Measurements from ENCODE around the gene THEM4.
A peak's percentile ranks its signal among the peaks of the same experiment; 100 is the strongest.

Gene THEM4

DNA sequence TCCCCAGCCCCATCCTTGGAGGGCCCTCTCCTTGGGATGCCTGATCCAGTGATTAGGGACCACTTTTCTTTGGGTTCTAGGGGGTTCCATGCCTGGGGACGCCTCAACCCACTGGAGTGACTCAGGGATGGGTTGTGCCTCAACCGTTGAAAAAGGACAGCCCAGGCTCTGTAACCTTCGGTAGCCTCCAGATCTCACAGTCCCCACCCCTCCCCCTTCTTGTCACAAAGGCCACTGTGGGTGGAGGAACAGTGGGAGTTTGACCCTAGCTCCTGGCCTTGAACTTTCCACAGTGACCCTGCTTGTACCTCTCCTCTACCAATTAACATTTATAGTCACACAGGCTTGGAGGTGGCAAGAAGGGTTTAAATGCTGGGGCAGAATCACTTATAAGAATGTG lies 75.1 kb downstream of the THEM4 start:
- DNase-seq, result no peak

- DNase-seq, result no peak
Measured at GRCh38 chr1:151833172-151833900, 76.0 kb downstream of the THEM4 start.

DNA sequence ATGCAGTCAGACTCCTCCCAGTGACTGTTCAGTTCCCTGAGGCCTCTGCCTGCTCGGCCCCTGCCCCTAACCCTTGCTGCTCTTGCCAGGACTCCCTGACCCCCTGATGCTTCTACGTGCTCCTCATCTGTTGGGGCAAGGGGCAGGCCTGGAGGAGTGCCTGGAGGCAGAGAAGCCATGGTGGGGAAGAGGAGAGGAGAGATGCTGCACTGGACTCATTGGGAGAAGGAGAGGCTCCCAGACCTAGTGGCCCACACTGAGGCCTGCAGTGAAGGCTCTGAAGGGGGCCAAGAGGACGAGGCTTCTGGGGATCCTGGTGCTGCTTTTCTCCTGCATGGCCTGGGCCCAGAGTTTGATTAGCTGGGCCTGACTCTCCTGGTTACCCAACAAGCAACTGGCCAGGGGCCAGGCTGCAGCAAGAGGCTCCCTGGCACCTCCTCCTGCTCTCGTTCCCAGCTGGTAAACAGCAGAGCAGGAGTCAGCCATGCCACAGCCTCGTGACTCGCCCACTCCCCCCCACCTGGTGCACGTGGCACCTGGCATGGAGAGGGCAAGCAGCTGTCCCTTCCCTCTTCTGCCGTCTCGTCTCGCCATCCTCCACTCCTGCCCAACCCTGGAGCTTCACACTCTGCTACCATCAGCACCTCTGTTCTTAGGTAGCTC lies 76.9 kb downstream of the THEM4 start:
- no peak for DNase-seq

DNA sequence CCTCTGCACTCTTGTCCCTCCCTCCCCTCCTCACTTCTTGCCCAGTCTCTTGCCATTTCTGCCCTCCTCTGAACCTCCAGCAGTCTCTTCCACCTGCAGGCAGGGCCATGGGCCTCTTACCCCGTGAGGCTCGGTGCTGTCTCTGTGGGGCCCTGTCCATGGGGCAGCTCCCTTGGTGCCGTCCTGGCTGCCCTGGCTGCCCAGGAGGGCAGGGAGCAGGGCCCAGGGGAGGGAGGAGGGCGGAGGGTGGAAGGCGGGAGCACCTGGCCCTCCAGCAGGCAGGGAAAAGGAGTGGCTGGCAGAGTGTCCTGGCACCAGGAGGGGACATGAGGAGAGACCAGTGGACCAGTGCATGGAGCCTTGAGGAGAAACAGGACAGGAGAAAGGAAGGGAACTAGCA lies 77.7 kb downstream of the THEM4 start, which contains the start of gene RORC:
Gene RORC, minus strand, starts transcription at position 198 of the 400 bp plus-strand sequence. Its CDS starts 38 bp downstream, at position 160.
- DNase-seq, result no peak

- DNase-seq, result no peak
Measured at GRCh38 chr1:151831256-151831591, 78.1 kb downstream of the THEM4 start.

GRCh38 chr1:151830055-151830454 lies 79.3 kb downstream of the THEM4 start:
- no peak for DNase-seq

- DNase-seq, result no peak
Measured at GRCh38 chr1:151829352-151830046, 79.8 kb downstream of the THEM4 start.

GRCh38 chr1:151828921-151829320 lies 80.4 kb downstream of the THEM4 start:
- DNase-seq, result peak; percentile 18

DNA sequence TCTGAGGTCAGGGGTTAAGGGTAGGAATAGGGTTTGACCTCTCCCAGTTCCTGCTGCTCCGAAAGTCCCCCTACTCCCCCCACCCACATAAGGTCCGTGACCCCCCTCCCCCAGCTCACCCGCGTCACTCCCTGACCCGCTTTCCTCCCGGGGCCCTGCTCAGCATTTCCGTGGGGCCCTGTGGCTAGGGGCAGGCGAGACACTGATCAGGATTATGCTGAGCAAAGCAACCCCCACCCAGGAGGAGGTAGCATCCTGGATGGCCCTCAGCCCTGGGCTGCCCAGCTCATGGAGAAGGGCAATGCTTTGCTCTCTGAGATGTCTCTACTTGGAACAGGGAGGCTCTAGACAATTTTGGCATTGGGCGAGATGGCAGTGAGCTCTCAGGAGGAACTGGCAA lies 81.5 kb downstream of the THEM4 start:
- DNase-seq, result no peak

DNA sequence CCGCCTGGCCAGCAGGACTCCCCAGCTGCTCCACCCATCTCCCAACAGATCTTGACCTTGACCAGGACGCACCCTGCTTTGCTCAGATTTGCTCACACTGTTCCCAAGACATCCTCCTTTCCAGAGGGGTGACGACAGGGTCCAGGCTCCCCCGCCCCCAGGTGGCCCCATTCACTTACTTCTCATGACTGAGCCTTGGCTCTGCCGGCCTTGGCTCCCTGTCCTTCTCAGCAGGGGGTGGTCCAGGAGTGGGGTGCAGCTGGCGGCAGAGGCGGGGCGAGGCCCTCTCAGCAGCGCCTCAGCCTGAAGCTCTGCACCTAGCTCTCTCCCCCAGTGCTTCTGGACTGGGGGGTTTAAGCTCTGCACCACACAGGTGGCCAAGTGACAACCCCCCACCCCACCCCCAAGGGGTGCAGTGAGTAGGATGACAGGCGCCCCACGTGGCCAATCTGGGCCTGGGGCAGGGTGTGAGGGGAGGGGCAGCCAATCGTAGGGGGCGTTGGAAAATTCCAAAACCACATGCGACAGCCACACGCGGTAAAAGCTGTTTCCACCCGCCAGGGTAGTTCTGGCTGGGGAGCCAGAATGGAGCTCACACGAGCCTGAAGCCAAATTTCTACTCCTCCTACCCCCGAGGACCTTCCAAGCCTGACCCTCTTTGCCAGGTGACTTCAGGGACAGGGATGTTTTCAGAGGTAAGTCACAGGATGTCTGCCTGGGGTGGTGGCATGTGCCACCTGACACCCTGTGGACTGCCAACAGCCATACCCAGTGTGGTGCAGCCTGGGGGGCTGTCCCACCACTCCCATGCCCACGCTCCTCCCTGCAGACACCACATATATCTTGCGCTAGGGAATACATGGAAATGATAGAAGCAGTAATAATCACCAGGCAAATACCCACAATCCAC lies 83.3 kb downstream of the THEM4 start:
- no peak for DNase-seq

- no peak for DNase-seq
Measured at GRCh38 chr1:151825204-151825603, 84.1 kb downstream of the THEM4 start.

All from fibroblast of skin of back (primary cell).